ENCODE results near the gene ZNF592. TPM values are rescaled to one million over a fixed set of nuclear protein-coding genes. Genes with fewer than 3 reads are reported as not detected.

ZNF592 gene
- total RNA-seq, 1 donor from 2014 or later = 42.3 TPM

- no peak for TF ChIP-seq CTCF (IDR thresholded peaks at IDR 0.05; ENCODE audit: partially characterized antibody, unreplicated experiment)
- Mint-ChIP-seq H3K4me3 (ENCODE audit: unreplicated experiment) (no peak overlapping the region), H3K27me3 (ENCODE audit: unreplicated experiment) (no peaks in the 10 kb centered on the region), H3K36me3 (ENCODE audit: unreplicated experiment) (no peaks in the 10 kb centered on the region), H3K27ac (ENCODE audit: unreplicated experiment) (no peak overlapping the region), H3K9me3 (ENCODE audit: unreplicated experiment) (peaks cover 6% of the 10 kb centered on the region), H3K4me1 (ENCODE audit: low read depth, unreplicated experiment) (peaks cover 1% of the 10 kb centered on the region)
- DNase-seq = no peak
Measured at GRCh38 chr15:84772031-84772430, 23.6 kb downstream of the ZNF592 start.

- Mint-ChIP-seq H3K27ac (ENCODE audit: unreplicated experiment) (no peak overlapping the region), H3K9me3 (ENCODE audit: unreplicated experiment) (peaks cover 6% of the 10 kb centered on the region), H3K36me3 (ENCODE audit: unreplicated experiment) (no peaks in the 10 kb centered on the region), H3K4me1 (ENCODE audit: low read depth, unreplicated experiment) (peaks cover 1% of the 10 kb centered on the region), H3K4me3 (ENCODE audit: unreplicated experiment) (no peak overlapping the region), H3K27me3 (ENCODE audit: unreplicated experiment) (no peaks in the 10 kb centered on the region)
- no peak for TF ChIP-seq CTCF (IDR thresholded peaks at IDR 0.05; ENCODE audit: partially characterized antibody, unreplicated experiment)
- DNase-seq = no peak
Measured at GRCh38 chr15:84772467-84772866, 24.1 kb downstream of the ZNF592 start.

GRCh38 chr15:84773716-84774115 lies 25.3 kb downstream of the ZNF592 start:
- no peak for TF ChIP-seq CTCF (IDR thresholded peaks at IDR 0.05; ENCODE audit: partially characterized antibody, unreplicated experiment)
- H3K27ac Mint-ChIP-seq (ENCODE audit: unreplicated experiment) = no peak overlapping the region
- H3K4me1 Mint-ChIP-seq (ENCODE audit: low read depth, unreplicated experiment) = peaks cover 3% of the 10 kb centered on the region
- no peaks in the 10 kb centered on the region for H3K27me3 Mint-ChIP-seq (ENCODE audit: unreplicated experiment)
- H3K9me3 Mint-ChIP-seq (ENCODE audit: unreplicated experiment) = peaks cover 8% of the 10 kb centered on the region
- H3K36me3 Mint-ChIP-seq (ENCODE audit: unreplicated experiment) = no peaks in the 10 kb centered on the region
- no peak overlapping the region for H3K4me3 Mint-ChIP-seq (ENCODE audit: unreplicated experiment)
- no peak for DNase-seq

GRCh38 chr15:84775867-84776449 lies 27.6 kb downstream of the ZNF592 start:
- DNase-seq = no peak
- no peak for TF ChIP-seq CTCF (IDR thresholded peaks at IDR 0.05; ENCODE audit: partially characterized antibody, unreplicated experiment)
- Mint-ChIP-seq H3K27ac (ENCODE audit: unreplicated experiment) (no peak overlapping the region), H3K4me1 (ENCODE audit: low read depth, unreplicated experiment) (peaks cover 1% of the 10 kb centered on the region), H3K9me3 (ENCODE audit: unreplicated experiment) (peaks cover 6% of the 10 kb centered on the region), H3K27me3 (ENCODE audit: unreplicated experiment) (no peaks in the 10 kb centered on the region), H3K36me3 (ENCODE audit: unreplicated experiment) (no peaks in the 10 kb centered on the region), H3K4me3 (ENCODE audit: unreplicated experiment) (no peak overlapping the region)

- Mint-ChIP-seq H3K36me3 (ENCODE audit: unreplicated experiment) (no peaks in the 10 kb centered on the region), H3K4me3 (ENCODE audit: unreplicated experiment) (no peak overlapping the region), H3K9me3 (ENCODE audit: unreplicated experiment) (peaks cover 2% of the 10 kb centered on the region), H3K4me1 (ENCODE audit: low read depth, unreplicated experiment) (peaks cover 1% of the 10 kb centered on the region), H3K27me3 (ENCODE audit: unreplicated experiment) (peaks cover 2% of the 10 kb centered on the region), H3K27ac (ENCODE audit: unreplicated experiment) (no peak overlapping the region)
- no peak for DNase-seq
- TF ChIP-seq CTCF (IDR thresholded peaks at IDR 0.05; ENCODE audit: partially characterized antibody, unreplicated experiment) = no peak
Measured at GRCh38 chr15:84778194-84778593, 29.8 kb downstream of the ZNF592 start.
